ENCODE data around the gene DHDH. TPM values are rescaled to one million over a fixed set of nuclear protein-coding genes. Genes with fewer than 3 reads are reported as not detected.

The DHDH gene
- total and polyA plus RNA-seq, 2 of the 13 experiments (the other 11 are each of a cell fraction or from before 2014, with no cell fraction given): 0.13 to 0.91 TPM

- TF ChIP-seq, protein P1, sequence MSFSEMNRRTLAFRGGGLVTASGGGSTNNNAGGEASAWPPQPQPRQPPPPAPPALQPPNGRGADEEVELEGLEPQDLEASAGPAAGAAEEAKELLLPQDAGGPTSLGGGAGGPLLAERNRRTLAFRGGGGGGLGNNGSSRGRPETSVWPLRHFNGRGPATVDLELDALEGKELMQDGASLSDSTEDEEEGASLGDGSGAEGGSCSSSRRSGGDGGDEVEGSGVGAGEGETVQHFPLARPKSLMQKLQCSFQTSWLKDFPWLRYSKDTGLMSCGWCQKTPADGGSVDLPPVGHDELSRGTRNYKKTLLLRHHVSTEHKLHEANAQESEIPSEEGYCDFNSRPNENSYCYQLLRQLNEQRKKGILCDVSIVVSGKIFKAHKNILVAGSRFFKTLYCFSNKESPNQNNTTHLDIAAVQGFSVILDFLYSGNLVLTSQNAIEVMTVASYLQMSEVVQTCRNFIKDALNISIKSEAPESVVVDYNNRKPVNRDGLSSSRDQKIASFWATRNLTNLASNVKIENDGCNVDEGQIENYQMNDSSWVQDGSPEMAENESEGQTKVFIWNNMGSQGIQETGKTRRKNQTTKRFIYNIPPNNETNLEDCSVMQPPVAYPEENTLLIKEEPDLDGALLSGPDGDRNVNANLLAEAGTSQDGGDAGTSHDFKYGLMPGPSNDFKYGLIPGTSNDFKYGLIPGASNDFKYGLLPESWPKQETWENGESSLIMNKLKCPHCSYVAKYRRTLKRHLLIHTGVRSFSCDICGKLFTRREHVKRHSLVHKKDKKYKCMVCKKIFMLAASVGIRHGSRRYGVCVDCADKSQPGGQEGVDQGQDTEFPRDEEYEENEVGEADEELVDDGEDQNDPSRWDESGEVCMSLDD (CRISPR knock-in tag; IDR thresholded peaks at IDR 0.05; ENCODE audit: borderline replicate concordance): no peak
- TF ChIP-seq, protein P2, sequence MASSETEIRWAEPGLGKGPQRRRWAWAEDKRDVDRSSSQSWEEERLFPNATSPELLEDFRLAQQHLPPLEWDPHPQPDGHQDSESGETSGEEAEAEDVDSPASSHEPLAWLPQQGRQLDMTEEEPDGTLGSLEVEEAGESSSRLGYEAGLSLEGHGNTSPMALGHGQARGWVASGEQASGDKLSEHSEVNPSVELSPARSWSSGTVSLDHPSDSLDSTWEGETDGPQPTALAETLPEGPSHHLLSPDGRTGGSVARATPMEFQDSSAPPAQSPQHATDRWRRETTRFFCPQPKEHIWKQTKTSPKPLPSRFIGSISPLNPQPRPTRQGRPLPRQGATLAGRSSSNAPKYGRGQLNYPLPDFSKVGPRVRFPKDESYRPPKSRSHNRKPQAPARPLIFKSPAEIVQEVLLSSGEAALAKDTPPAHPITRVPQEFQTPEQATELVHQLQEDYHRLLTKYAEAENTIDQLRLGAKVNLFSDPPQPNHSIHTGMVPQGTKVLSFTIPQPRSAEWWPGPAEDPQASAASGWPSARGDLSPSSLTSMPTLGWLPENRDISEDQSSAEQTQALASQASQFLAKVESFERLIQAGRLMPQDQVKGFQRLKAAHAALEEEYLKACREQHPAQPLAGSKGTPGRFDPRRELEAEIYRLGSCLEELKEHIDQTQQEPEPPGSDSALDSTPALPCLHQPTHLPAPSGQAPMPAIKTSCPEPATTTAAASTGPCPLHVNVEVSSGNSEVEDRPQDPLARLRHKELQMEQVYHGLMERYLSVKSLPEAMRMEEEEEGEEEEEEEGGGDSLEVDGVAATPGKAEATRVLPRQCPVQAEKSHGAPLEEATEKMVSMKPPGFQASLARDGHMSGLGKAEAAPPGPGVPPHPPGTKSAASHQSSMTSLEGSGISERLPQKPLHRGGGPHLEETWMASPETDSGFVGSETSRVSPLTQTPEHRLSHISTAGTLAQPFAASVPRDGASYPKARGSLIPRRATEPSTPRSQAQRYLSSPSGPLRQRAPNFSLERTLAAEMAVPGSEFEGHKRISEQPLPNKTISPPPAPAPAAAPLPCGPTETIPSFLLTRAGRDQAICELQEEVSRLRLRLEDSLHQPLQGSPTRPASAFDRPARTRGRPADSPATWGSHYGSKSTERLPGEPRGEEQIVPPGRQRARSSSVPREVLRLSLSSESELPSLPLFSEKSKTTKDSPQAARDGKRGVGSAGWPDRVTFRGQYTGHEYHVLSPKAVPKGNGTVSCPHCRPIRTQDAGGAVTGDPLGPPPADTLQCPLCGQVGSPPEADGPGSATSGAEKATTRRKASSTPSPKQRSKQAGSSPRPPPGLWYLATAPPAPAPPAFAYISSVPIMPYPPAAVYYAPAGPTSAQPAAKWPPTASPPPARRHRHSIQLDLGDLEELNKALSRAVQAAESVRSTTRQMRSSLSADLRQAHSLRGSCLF (CRISPR knock-in tag; IDR thresholded peaks at IDR 0.05; ENCODE audit: borderline replicate concordance): no peak
- TF ChIP-seq NBN (conservative IDR thresholded peaks at IDR 0.05) (no peak), SMAD9 (CRISPR knock-in tag; IDR thresholded peaks at IDR 0.05) (no peak), ZBTB40 (IDR thresholded peaks at IDR 0.05) (no peak), ZBTB40 (CRISPR knock-in tag; IDR thresholded peaks at IDR 0.05) (no peak), ZNF605 (CRISPR knock-in tag; IDR thresholded peaks at IDR 0.05) (no peak), ARID3A (IDR thresholded peaks at IDR 0.05; ENCODE audit: low read depth, low read length) (no peak), ZBTB3 (CRISPR knock-in tag; IDR thresholded peaks at IDR 0.05; ENCODE audit: borderline replicate concordance, low read depth) (no peak), PPARG (CRISPR knock-in tag; conservative IDR thresholded peaks at IDR 0.05) (no peak), ZNF138 (CRISPR knock-in tag; IDR thresholded peaks at IDR 0.05; ENCODE audit: low read depth) (no peak)
Observed at GRCh38 chr19:48970923-48971395, 37.5 kb downstream of the DHDH start (continued).
